ENCODE data around the gene TBC1D9B. TPM values are rescaled to one million over a fixed set of nuclear protein-coding genes. Genes with fewer than 3 reads are reported as not detected.

TBC1D9B gene
- total RNA-seq, 1 donor from 2014 or later = 136 TPM

DNA sequence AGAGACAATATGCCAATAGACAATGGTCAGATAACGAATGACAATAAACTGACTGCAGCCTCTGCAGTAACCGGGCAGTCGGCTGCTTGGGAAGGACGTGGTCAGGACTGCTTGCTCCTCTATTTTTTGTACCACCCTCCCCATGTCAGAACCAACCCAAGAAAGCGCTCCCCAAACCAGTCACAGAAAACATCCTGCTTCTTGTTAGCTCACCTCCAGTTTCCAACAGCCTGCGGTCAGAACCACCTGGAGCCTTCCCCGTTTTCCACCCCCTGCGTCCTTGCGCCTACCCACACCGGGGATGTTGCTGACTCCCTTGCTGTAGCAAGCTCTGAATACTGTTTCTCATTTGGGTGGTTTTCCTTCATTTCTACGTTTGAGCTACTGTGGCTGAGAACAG lies 47.4 kb downstream of the TBC1D9B start:
- no peaks in the 10 kb centered on the region for H3K27me3 Mint-ChIP-seq (ENCODE audit: unreplicated experiment)
- no peak for DNase-seq (ENCODE audit: extremely low spot score, unreplicated experiment)
- TF ChIP-seq, protein P1, sequence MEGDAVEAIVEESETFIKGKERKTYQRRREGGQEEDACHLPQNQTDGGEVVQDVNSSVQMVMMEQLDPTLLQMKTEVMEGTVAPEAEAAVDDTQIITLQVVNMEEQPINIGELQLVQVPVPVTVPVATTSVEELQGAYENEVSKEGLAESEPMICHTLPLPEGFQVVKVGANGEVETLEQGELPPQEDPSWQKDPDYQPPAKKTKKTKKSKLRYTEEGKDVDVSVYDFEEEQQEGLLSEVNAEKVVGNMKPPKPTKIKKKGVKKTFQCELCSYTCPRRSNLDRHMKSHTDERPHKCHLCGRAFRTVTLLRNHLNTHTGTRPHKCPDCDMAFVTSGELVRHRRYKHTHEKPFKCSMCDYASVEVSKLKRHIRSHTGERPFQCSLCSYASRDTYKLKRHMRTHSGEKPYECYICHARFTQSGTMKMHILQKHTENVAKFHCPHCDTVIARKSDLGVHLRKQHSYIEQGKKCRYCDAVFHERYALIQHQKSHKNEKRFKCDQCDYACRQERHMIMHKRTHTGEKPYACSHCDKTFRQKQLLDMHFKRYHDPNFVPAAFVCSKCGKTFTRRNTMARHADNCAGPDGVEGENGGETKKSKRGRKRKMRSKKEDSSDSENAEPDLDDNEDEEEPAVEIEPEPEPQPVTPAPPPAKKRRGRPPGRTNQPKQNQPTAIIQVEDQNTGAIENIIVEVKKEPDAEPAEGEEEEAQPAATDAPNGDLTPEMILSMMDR (IDR thresholded peaks at IDR 0.05) = no peak
- H3K36me3 Mint-ChIP-seq (ENCODE audit: unreplicated experiment) = peaks cover 13% of the 10 kb centered on the region
- no peaks in the 10 kb centered on the region for H3K9me3 Mint-ChIP-seq (ENCODE audit: unreplicated experiment)
- peaks cover 20% of the 10 kb centered on the region for H3K4me1 Mint-ChIP-seq (ENCODE audit: unreplicated experiment)
- H3K27ac Mint-ChIP-seq (ENCODE audit: unreplicated experiment) = peak overlapping the region; percentile 56
- H3K4me3 Mint-ChIP-seq (ENCODE audit: unreplicated experiment) = peak overlapping the region; percentile 96

DNA sequence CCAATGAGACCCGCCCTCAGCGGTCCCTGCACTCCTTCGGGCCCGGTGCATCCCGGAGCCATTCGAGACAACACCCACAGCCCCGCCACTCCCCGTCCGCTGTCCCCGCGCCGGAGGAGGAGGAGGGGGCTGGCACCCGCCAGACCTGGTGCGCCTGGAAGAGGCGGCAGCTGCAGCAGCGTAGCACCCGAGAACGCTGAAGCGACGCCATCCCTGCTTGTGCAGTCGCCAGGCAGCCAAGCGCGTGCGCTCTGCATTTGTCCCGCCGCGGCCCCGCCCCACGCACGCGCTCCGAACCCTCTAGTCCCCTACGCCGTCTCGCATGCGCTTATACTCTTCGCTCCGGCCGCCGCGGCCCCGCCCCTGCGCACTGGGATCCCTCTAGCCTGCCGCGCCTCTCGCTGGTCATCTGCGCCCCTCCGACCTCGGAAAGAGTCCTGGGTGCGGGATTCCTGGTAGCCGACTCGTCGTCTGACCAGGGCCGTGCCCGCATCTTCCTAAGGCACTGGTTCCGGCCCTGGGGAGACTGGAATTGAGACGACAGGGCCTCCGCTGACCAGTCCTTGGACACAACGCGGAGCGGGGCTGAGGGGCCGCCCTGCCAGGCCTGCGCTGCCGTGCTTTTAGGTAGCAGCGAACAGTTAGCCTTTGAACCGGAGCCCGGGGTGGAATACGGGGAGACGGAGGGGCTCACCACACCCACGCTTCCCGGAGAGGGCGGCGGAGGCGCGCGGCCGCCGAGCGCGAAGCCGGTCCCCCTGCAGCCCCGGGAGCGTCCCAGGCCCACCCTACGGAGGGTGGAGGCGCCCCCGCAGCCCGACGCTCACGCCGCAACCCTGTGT lies 48.9 kb downstream of the TBC1D9B start, which contains the start of gene MRNIP:
MRNIP (minus strand) TSS at position 232 of the 842 bp plus-strand sequence; CDS start at position 211, 21 bp downstream.
- Mint-ChIP-seq H3K4me3 (ENCODE audit: unreplicated experiment) (peak within 1 kb of the TSS; percentile 96), H3K27ac (ENCODE audit: unreplicated experiment) (peak within 1 kb of the TSS; percentile 92), H3K36me3 (ENCODE audit: unreplicated experiment) (peaks cover 8% of the 10 kb centered on the region), H3K4me1 (ENCODE audit: unreplicated experiment) (peaks cover 23% of the 10 kb centered on the region), H3K9me3 (ENCODE audit: unreplicated experiment) (no peaks in the 10 kb centered on the region), H3K27me3 (ENCODE audit: unreplicated experiment) (no peaks in the 10 kb centered on the region)
- peak; percentile 97 for DNase-seq (ENCODE audit: extremely low spot score, unreplicated experiment)
- TF ChIP-seq, protein P1 (IDR thresholded peaks at IDR 0.05) = peak; percentile 31

DNA sequence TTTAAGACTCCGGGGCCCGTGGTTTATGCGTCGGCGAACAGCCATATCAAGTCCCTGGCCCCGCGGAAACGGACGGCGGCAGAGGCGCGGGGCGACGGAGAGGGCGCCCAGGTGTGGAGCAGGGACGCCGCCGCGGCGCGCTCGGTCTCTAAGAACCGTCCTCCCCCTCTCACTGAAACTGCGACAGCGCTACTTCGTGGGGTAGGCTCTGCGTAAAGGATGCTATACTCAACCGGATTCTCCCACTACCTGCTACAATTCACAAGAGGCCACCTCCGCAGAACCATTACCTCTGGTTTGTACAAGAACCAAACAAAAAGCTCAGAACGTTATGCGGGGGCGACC lies 49.5 kb downstream of the TBC1D9B start:
- Mint-ChIP-seq H3K27ac (ENCODE audit: unreplicated experiment) (peak overlapping the region; percentile 92), H3K4me1 (ENCODE audit: unreplicated experiment) (peaks cover 23% of the 10 kb centered on the region), H3K9me3 (ENCODE audit: unreplicated experiment) (no peaks in the 10 kb centered on the region), H3K27me3 (ENCODE audit: unreplicated experiment) (no peaks in the 10 kb centered on the region), H3K4me3 (ENCODE audit: unreplicated experiment) (peak overlapping the region; percentile 96), H3K36me3 (ENCODE audit: unreplicated experiment) (peaks cover 6% of the 10 kb centered on the region)
- DNase-seq (ENCODE audit: extremely low spot score, unreplicated experiment) = no peak
- TF ChIP-seq, protein P1 (IDR thresholded peaks at IDR 0.05) = no peak

DNA sequence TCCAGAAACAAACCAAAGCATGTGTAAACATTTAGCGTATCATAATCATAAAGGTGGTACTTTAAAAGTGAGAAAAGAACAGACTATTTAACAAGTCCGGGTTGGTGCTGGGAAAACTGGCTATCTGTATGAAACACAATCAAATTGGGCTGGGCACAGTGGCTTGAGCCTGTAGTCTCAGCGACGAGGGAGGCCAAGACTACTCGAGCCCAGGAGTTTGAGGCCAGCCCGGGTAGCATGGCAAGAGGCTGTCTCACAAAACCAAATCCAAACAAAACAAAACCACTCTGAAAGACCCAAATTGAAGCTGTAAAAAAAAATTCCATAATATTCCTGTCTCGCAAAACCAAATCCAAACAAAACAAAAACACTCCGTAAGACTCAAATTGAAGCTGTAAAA lies 53.3 kb downstream of the TBC1D9B start:
- Mint-ChIP-seq H3K4me3 (ENCODE audit: unreplicated experiment) (no peak overlapping the region), H3K4me1 (ENCODE audit: unreplicated experiment) (peaks cover 11% of the 10 kb centered on the region), H3K27me3 (ENCODE audit: unreplicated experiment) (no peaks in the 10 kb centered on the region), H3K36me3 (ENCODE audit: unreplicated experiment) (peaks cover 22% of the 10 kb centered on the region), H3K9me3 (ENCODE audit: unreplicated experiment) (no peaks in the 10 kb centered on the region), H3K27ac (ENCODE audit: unreplicated experiment) (no peak overlapping the region)
- no peak for DNase-seq (ENCODE audit: extremely low spot score, unreplicated experiment)
- TF ChIP-seq, protein P1 (IDR thresholded peaks at IDR 0.05) = no peak

DNA sequence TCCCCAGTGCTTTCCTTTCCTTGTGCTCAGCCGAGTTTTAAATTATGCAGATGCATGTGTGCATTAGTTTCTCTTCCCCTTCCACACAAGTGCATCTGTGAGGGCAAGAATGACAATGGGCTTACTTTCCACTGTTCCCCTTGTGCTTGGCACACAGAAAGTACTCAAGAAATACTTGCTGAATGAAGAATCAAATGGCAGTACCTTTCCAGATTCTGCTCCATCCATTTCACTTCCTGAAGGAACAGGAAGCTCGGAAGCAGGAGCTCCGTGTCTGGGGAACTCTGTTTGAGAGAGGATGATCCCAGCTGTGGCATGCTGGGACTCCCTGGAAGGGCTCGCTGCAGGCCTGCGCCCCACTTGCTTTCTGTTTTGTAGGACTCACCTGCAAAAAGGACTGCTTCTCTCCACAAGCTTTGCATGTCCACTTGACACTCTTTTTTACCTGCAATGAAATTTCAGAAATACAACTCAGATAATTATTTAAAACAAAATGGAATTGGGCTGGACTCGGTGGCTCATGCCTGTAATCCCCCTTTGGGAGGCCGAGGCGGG lies 54.6 kb downstream of the TBC1D9B start:
- H3K4me1 Mint-ChIP-seq (ENCODE audit: unreplicated experiment) = peaks cover 10% of the 10 kb centered on the region
- peaks cover 23% of the 10 kb centered on the region for H3K36me3 Mint-ChIP-seq (ENCODE audit: unreplicated experiment)
- H3K4me3 Mint-ChIP-seq (ENCODE audit: unreplicated experiment) = no peak overlapping the region
- no peak for DNase-seq (ENCODE audit: extremely low spot score, unreplicated experiment)
- no peak overlapping the region for H3K27ac Mint-ChIP-seq (ENCODE audit: unreplicated experiment)
- TF ChIP-seq, protein P1 (IDR thresholded peaks at IDR 0.05) = no peak
- no peaks in the 10 kb centered on the region for H3K9me3 Mint-ChIP-seq (ENCODE audit: unreplicated experiment)
- no peaks in the 10 kb centered on the region for H3K27me3 Mint-ChIP-seq (ENCODE audit: unreplicated experiment)

Measured in osteocyte (in vitro differentiated cells).